Gastrocnemius medialis (tissue), 4 donors: ENCODE measurements around the gene KCNMB3.

Experiments
- POLR2A ChIP-seq, 2 donors: fragments of 450-650 bp; IDR thresholded peaks; one replicate each; pipeline ENCODE4 v1.6.1; 2017; ENCODE audit warnings: antibody characterized with exemption in 2 of 2, mild to moderate bottlenecking in 2 of 2, moderate library complexity in 2 of 2
- TF ChIP-seq, protein P1 (sequence below), 5 experiments: fragments of 450-650 bp in 3 of 5; fragments of 200-600 bp in 2 of 5; sonication (generic) in 2 of 5; IDR thresholded peaks in 4 of 5; conservative IDR thresholded peaks in 1 of 5; 1 replicate in 4 of 5; 2 replicates in 1 of 5; pipeline ENCODE4 v1.5.1; 2016 to 2019; ENCODE audit warnings: antibody characterized with exemption in 5 of 5, mild to moderate bottlenecking in 3 of 5, moderate library complexity in 3 of 5

DNA sequence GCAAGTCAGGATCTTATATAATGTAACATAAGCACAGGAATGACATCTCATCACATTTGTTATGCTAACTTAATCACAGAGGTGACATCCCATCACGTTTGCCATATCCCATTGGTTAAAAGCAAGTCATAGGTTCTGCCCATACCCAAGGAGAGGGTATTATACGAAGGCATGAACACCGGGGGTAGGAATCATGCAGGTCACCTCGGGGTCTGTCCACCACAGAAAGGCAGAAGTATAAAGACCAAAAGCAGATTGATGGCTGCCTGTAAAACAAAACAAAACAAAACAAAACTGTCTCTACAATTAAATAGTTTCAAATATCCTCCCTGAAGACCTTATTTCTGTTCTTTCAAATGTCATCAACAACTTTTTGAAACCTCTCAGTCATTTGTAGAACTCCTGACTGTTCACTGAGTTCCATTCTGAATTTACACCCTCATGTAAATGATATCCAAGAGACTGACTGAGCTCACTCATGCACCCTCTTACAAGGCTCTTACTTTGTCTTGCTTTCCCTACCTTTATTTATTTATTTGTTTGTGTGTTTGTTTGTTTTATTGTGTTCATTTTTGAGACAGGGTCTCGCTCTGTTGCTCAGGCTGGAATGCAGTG, 49.2 kb upstream of the KCNMB3 start:
- TF ChIP-seq, protein P1, sequence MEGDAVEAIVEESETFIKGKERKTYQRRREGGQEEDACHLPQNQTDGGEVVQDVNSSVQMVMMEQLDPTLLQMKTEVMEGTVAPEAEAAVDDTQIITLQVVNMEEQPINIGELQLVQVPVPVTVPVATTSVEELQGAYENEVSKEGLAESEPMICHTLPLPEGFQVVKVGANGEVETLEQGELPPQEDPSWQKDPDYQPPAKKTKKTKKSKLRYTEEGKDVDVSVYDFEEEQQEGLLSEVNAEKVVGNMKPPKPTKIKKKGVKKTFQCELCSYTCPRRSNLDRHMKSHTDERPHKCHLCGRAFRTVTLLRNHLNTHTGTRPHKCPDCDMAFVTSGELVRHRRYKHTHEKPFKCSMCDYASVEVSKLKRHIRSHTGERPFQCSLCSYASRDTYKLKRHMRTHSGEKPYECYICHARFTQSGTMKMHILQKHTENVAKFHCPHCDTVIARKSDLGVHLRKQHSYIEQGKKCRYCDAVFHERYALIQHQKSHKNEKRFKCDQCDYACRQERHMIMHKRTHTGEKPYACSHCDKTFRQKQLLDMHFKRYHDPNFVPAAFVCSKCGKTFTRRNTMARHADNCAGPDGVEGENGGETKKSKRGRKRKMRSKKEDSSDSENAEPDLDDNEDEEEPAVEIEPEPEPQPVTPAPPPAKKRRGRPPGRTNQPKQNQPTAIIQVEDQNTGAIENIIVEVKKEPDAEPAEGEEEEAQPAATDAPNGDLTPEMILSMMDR (IDR thresholded peaks at IDR 0.05 in 4 of 5, conservative IDR thresholded peaks at IDR 0.05 in 1 of 5), result no peak
- no peak for TF ChIP-seq POLR2A (IDR thresholded peaks at IDR 0.05)
